DMS53 treated with DMSO at 0.1 percent for 48 hours (cell line): ENCODE results near the gene ETV7.
"Not testable (repeated sequence)": the region's sequence is repeated elsewhere in the genome, so short reads cannot be mapped to it uniquely, and the experiment has no call there.

ENCODE experiments used
- DNase-seq: peaks from one replicate; lab custom pipeline; 2025; ENCODE audit not compliant: unreplicated experiment; lab: John Stamatoyannopoulos, UW

ETV7 gene

GRCh38 chr6:36343109-36343680 lies 44.3 kb downstream of the ETV7 start:
- DNase-seq, result no peak

GRCh38 chr6:36340618-36341454 lies 46.6 kb downstream of the ETV7 start:
- peak; percentile 50 for DNase-seq

GRCh38 chr6:36340306-36340617 lies 47.2 kb downstream of the ETV7 start:
- no peak for DNase-seq

- no peak for DNase-seq
Measured at GRCh38 chr6:36339146-36339545, 48.3 kb downstream of the ETV7 start.

- DNase-seq, result not testable (repeated sequence)
Measured at GRCh38 chr6:36338223-36338622, 49.2 kb downstream of the ETV7 start.

GRCh38 chr6:36337814-36338213 lies 49.7 kb downstream of the ETV7 start:
- DNase-seq, result no peak

GRCh38 chr6:36336779-36337241 lies 50.7 kb downstream of the ETV7 start, which contains the start of gene BNIP5:
Gene BNIP5 (minus strand): TSS chr6:36336888. CDS start chr6:36330690, 6,198 bp downstream.
- no peak for DNase-seq

DNA sequence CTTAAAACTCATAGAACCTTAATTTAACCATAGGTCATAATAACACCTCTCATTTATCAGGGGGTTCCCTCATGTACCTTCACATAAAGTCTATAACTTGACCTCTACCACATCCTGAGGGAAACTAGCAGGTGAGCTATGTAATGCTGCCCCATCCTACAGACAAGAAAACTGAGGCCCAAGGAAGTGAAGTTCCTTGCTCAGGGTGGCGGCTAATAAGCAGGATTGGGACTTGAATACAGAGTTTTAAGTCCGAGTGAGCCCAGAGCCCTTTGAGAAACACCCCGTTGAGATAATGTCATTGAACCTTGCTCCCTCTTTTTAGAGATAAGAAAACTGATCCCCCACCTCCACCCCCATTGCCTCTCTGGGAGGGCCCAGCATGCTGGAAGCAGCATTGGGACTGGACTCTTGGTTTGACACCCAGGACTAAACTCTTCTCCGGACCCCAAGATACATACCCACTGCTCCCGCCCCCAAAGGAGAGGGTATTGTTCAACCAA lies 51.2 kb downstream of the ETV7 start:
- DNase-seq, result no peak

DNA sequence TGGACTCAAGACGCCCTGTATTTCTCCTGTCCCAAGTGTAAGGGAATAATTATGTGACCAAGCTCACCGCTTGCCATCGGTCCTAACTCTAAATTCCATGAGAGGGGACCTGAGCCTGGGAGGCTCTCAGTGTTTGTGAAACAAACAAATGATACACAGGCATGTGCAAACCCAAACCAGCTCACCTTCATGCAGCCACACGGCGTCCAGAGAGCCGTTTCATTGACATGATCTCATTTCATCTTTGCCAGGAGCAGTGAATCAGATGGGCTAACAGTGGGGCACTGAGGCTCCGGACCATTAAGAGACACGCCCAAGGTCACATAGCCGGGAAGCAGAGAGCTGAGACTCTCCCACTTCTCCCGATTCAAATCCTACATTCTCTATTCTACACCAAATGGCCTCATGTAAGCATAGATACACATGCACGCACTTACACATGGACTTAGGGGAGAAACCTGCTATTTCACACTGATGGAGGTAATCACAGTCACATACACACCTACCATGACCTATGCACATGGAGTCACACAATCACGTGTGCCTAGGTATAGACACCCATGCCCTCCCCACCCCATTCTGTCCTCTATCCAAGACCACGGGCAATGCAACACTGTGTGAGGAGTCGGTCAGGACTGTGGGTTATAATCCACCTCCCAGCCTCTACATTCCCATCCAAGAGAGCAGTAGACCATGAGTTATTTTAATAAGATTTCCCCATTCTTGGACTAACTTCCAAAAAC lies 51.8 kb downstream of the ETV7 start:
- DNase-seq, result no peak

- peak; percentile 40 for DNase-seq
Measured at GRCh38 chr6:36334832-36335459, 52.5 kb downstream of the ETV7 start.

GRCh38 chr6:36333931-36334725 lies 53.3 kb downstream of the ETV7 start:
- no peak for DNase-seq

DNA sequence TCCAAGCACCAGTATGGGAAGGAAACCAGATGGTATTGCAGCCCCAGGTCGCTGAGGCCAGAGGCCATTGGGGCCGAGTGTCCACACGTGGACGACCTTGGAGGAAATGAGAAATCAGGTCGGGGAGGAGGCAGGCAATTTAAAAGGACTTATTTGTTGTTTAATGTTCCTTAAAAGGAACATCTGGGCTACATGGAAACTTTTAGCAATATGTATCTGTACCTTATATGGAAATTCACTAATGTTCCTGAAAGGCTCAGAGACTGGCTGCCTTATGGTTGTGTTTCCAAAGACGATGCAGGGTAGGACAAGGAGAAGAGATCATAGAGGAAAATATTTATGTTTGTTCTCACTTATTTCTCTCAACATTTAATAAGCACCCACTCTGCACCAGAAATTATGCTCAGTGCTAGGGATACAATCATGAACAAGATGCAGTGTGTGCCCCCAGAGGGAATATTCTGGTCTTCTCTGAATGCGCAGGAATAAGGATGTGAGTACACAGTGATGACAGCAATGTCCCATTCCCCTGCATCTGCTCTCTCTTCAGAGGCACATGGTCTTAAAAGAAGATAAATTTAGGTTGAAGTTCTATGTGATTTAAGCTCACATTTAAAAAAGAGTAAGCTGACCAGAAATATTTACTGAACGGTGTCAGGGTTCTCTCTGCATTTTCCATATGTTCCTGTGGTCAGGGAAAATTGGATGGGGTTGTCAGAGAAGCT lies 54.1 kb downstream of the ETV7 start:
- no peak for DNase-seq

- no peak for DNase-seq
Measured at GRCh38 chr6:36331381-36331780, 56.1 kb downstream of the ETV7 start.

- DNase-seq, result no peak
Measured at GRCh38 chr6:36330366-36330765, 57.1 kb downstream of the ETV7 start.

- DNase-seq, result no peak
Measured at GRCh38 chr6:36329798-36330291, 57.6 kb downstream of the ETV7 start.

- no peak for DNase-seq
Measured at GRCh38 chr6:36328600-36328999, 58.9 kb downstream of the ETV7 start.

GRCh38 chr6:36327919-36328236 lies 59.6 kb downstream of the ETV7 start:
- DNase-seq, result no peak

DNA sequence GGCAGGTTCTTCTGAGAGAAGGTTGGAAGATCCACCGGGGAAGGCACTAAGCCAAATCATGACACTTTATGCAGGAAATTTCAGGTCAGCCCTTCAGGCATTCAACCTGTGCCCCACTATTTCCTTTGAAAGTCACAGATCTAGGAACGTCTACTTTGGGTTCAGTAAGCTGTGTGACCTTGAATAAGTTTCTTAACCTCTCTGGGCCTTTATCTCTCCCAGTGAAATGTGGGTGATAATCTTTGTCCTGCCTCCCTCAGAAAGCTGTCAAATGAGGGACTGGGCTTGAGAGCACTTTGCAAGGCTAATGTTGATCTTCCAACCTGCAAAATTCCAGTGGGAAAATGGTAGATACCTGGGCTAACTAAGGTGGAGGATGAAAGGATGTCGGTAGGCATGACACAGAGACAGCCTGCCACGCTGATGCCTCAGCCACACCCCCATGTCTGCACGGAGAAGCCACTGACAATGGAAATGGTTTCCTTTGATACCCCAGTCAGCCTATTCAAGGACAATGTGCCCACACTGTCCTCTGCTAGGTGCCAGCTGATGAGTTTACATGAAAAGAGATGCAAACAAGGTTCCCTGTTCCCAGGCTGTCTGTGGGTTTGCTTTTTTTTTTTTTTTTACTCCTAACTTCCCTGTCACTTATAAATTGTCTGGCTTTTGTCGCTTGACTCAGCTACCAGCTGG lies 60.1 kb downstream of the ETV7 start:
- DNase-seq, result no peak

DNA sequence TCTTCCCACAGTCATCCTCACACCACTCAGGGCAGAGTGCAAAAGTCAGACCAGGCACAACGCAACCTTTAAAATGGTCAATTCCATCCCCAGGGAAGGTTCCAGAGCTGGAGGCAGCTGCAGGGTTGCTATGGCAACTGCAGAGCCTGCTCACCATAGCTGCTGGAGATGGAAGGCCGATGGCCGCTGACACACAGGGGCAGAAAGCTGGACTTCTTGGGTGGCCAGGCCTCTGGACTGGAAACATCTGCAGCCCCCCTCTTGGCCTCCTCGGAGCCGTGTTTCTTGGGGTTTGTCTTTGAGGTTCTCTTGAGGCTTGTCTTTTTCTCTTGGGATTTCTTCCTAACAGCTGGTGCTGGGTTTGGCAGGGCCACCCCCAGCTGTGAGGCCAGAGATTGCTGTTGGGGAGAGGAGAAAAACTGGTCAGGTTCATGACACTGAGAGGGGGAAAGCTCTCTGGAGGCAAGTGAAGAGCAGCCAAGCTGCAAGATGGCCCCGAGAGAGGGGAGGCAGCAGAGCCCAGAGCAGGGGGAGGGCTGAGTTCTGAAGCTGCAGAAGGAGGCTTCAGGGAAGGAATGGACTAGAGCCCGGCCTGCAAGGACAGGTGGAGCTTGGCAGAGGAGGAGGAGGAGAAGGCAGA lies 61.0 kb downstream of the ETV7 start:
- DNase-seq, result no peak
